Gastroesophageal sphincter (tissue), 4 donors: ENCODE data around the gene HOXA7. TPM values are rescaled to one million over a fixed set of nuclear protein-coding genes. Genes with fewer than 3 reads are reported as not detected.

Experiments used
- ATAC-seq: fragments of 150-250 bp; one replicate; pipeline ENCODE4 v1.9.1; 2016; ENCODE audit warnings: mild to moderate bottlenecking, moderate library complexity
- H3K27ac ChIP-seq, 4 donors: fragments of 200-600 bp; sonication (generic) in 3 of 4; 1 replicate in 3 of 4; 2 replicates in 1 of 4; pipeline ENCODE4 v1.5.1; 2016 to 2019
- H3K27me3 ChIP-seq: fragments of 200-600 bp; sonication (generic); one replicate; pipeline ENCODE4 v1.5.1; 2019
- H3K36me3 ChIP-seq, 2 donors: fragments of 200-600 bp; sonication (generic); one replicate each; pipeline ENCODE4 v1.5.1; 2019; ENCODE audit warnings: control low read depth in 1 of 2
- H3K4me1 ChIP-seq, 3 donors: fragments of 200-600 bp; sonication (generic); 1 replicate in 2 of 3; 2 replicates in 1 of 3; pipeline ENCODE4 v1.5.1; 2016 to 2019; ENCODE audit warnings: control low read depth in 2 of 3
- H3K4me3 ChIP-seq, 2 donors: fragments of 200-600 bp; sonication (generic); one replicate each; pipeline ENCODE4 v1.5.1; 2019; ENCODE audit warnings: mild to moderate bottlenecking in 1 of 2, moderate library complexity in 1 of 2
- H3K9me3 ChIP-seq, 3 donors: fragments of 200-600 bp; sonication (generic); one replicate each; pipeline ENCODE4 v1.5.1; 2017 to 2019; ENCODE audit warnings: control low read depth in 2 of 3
- EP300 ChIP-seq: sonication (generic); formaldehyde crosslinking; IDR thresholded peaks from one replicate; pipeline ENCODE4 v1.6.1; 2017; ENCODE audit warnings: antibody characterized with exemption, mild to moderate bottlenecking
- POLR2A ChIP-seq, 2 donors: fragments of 450-650 bp; IDR thresholded peaks; one replicate each; pipeline ENCODE4 v1.6.1; 2017; ENCODE audit warnings: antibody characterized with exemption in 2 of 2, mild to moderate bottlenecking in 2 of 2, moderate library complexity in 1 of 2
- POLR2AphosphoS5 ChIP-seq: sonication (generic); formaldehyde crosslinking; IDR thresholded peaks from one replicate; pipeline ENCODE4 v1.6.1; 2017; ENCODE audit warnings: antibody characterized with exemption
- WGBS, 2 donors: methylation state at CpG; one replicate each; pipeline ENCODE4 v1.1.5; 2018; ENCODE audit warnings: low coverage in 1 of 2; 5-methylcytosine and 5-hydroxymethylcytosine counted together
- total RNA-seq, 4 donors: library from RNA; depleted of rRNA; stranded (reverse); fragments of >200 nt; gene quantifications; one replicate each; pipeline ENCODE4 v1.1.0, GENCODE V29; 2016
- TF ChIP-seq, protein P1 (sequence below), 4 experiments: fragments of 200-600 bp in 2 of 4; fragments of 450-650 bp in 2 of 4; sonication (generic) in 1 of 4; IDR thresholded peaks; one replicate each; pipeline ENCODE4 v1.5.1; 2017 to 2019; ENCODE audit warnings: antibody characterized with exemption in 4 of 4, mild to moderate bottlenecking in 2 of 4, moderate library complexity in 2 of 4

HOXA7 gene
- total RNA-seq, 4 donors from 2014 or later: 0.85 to 5.1 (median 1.4) TPM

DNA sequence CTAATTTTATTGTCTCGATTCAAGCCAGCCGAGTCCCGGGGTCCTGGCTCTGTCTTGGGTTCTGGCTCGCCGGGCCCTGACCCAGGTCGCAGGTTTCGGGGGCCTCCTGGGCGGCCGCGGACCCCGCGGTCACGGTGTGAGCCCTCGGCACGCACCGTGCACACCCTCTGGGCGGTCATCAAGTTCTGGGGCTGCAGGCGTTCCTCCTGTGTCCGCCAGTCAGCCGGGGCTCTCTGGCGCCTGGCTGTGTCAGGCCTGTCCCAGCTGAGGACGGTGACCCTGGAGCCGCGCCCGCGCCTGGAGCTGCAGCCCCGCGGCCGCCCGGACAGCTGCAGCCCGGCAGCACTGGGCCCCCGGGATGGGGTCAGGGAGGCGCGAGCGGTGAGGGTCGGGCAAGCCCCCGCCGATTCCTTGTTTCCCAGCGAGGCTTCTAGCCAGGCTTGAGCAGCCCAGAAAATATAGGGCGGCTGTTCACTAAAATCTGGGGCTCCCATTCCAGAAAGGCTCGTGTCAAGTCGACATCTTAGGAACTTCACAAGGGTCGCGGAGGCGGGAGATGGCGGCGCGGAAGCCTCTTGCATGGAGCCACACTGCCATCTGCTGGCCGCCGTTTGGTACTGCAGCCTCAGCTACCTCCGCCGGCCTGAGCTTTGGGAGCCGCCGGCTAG lies 4.2 kb upstream of the HOXA7 start:
- H3K4me3 ChIP-seq: peak overlapping the region; percentile 29 to 62
- WGBS, 2 donors: 10% methylated on average over 9 of the region's 54 CpGs; no CpG with 5 or more reads in 1 of the 2 donors
- H3K9me3 ChIP-seq: no peaks in the 10 kb centered on the region
- TF ChIP-seq, protein P1, sequence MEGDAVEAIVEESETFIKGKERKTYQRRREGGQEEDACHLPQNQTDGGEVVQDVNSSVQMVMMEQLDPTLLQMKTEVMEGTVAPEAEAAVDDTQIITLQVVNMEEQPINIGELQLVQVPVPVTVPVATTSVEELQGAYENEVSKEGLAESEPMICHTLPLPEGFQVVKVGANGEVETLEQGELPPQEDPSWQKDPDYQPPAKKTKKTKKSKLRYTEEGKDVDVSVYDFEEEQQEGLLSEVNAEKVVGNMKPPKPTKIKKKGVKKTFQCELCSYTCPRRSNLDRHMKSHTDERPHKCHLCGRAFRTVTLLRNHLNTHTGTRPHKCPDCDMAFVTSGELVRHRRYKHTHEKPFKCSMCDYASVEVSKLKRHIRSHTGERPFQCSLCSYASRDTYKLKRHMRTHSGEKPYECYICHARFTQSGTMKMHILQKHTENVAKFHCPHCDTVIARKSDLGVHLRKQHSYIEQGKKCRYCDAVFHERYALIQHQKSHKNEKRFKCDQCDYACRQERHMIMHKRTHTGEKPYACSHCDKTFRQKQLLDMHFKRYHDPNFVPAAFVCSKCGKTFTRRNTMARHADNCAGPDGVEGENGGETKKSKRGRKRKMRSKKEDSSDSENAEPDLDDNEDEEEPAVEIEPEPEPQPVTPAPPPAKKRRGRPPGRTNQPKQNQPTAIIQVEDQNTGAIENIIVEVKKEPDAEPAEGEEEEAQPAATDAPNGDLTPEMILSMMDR (IDR thresholded peaks at IDR 0.05): peak in 3 of 4 experiments; percentile 99 to 100 (median 99)
- no peak for TF ChIP-seq POLR2AphosphoS5
- H3K27me3 ChIP-seq: peaks cover 100% of the 10 kb centered on the region
- no peaks in the 10 kb centered on the region for H3K36me3 ChIP-seq
- H3K4me1 ChIP-seq: peaks cover 0 to 50% (median 22%) of the 10 kb centered on the region in 3 donors
- peak overlapping the region in 1 of 4 donors; percentile 51 for H3K27ac ChIP-seq
- peak; percentile 65 for ATAC-seq

DNA sequence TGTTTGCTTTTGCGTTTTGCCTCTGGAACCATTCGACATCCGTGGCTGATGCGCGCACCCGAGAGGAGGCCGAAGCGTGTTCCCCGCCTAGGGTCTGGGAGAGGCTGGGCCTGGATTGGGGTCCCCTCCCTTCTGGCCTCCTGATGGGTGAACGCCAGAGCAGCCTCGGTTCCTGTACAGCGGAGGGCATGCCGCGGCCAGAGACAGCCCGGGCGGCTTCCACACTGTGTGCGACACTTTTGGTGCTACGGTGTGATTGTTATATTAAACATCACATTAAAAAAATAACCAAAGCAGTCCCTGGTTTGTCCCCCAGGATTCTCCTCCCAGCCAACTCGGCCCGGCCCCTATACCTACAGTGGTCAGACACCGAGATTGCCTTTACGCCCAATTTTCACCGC lies 3.7 kb upstream of the HOXA7 start:
- H3K27ac ChIP-seq: no peak overlapping the region
- no peak for ATAC-seq
- no peaks in the 10 kb centered on the region for H3K9me3 ChIP-seq
- TF ChIP-seq POLR2A (IDR thresholded peaks at IDR 0.05) (no peak), POLR2AphosphoS5 (no peak), EP300 (no peak)
- TF ChIP-seq, protein P1 (IDR thresholded peaks at IDR 0.05): no peak
- peaks cover 100% of the 10 kb centered on the region for H3K27me3 ChIP-seq
- peak overlapping the region in 1 of 2 donors; percentile 62 for H3K4me3 ChIP-seq
- peaks cover 0 to 50% (median 20%) of the 10 kb centered on the region in 3 donors for H3K4me1 ChIP-seq
- H3K36me3 ChIP-seq: no peaks in the 10 kb centered on the region
- WGBS, 2 donors: 48 to 50% methylated on average over 1 to 8 of the region's 23 CpGs

DNA sequence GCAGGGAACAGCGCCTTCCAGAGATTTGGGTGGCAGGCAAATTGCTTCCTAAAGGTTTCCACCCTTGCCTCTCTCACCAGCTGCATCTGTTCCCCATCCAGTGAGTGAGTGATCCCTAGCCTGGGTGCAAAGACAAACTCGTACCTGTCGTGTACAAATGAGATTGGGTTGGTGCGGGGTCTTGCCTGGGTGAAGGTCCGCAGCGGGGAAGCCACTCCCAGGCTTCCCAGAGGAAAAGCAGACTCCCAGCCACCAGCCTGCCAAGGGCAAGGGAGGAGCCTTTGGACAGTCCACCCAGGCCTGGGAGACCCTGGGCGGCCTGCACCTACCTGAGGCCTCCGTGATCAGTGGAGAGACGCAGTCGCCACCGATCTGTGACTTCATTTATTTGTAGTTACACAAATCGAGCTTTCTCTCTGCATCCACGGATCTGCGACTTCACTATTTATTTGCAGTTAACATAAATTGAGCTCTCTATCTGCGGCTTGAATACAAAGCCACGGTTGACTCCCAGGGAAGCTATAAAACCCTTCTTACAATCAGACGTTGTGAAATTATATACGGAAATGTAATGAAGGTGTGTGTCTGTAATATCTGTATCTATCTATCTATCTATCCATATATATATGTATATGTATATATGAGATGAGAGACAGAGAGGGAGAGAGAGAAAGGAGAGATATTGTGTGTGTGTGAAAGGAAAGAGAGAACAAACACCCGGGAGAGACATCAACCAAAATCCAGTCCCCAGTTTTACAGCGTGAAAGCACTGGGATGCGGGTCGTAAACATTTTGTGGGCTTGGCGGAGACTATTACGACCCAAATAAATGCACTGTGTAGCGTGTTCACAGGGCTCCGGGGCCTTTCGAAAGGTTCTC lies 3.0 kb upstream of the HOXA7 start:
- Histone ChIP-seq H3K4me3 (no peak overlapping the region), H3K9me3 (no peaks in the 10 kb centered on the region), H3K27ac (no peak overlapping the region), H3K36me3 (no peaks in the 10 kb centered on the region), H3K27me3 (peaks cover 100% of the 10 kb centered on the region), H3K4me1 (peaks cover 0 to 50% (median 21%) of the 10 kb centered on the region in 3 donors)
- TF ChIP-seq EP300 (no peak), POLR2AphosphoS5 (no peak)
- TF ChIP-seq, protein P1 (IDR thresholded peaks at IDR 0.05): no peak
- 56 to 62% methylated on average over 15 to 20 of the region's 27 CpGs for WGBS, 2 donors
- no peak for ATAC-seq

DNA sequence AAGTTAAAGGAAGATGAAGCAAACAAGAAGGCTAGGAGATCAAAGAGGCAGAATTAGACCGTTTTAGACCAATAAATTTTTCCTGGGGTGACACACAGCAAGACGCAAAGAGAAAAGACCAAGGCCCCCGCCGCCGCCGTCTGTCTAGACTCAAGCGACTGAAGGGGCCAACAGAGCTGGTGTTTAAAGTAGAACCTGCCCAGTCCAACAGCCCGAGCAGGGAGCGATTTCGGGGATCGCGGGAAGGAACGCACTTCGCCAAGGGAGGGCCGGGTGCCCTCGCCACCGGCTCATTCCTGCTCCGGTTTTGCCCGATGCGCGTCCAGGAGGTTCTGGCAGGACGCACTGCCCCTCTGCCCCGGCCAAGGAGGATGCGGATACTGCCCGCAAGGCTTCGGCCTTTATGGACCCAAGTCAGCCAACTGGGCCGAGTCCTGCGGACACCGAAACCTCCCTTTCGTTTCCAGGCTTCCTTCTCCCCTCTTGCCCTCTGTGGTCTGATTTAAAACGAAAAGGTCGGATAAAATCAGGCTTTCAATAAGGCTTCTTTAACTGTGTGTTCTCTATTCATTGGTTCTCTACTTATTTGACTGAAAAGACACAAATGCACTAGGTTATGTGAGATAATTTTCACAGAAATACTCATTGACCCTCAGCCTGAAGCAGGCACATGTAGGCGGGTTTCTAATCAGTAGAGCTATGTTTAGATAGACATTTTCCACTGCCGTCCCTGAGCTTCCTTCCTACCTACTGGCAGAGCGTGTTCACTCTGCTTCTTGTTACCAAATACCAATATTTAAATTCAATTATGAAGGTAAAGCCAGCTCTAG lies 2.2 kb upstream of the HOXA7 start:
- Histone ChIP-seq H3K9me3 (no peaks in the 10 kb centered on the region), H3K27me3 (peaks cover 100% of the 10 kb centered on the region), H3K27ac (no peak overlapping the region), H3K36me3 (no peaks in the 10 kb centered on the region), H3K4me1 (peaks cover 0 to 48% (median 21%) of the 10 kb centered on the region in 3 donors), H3K4me3 (no peak overlapping the region)
- TF ChIP-seq, protein P1 (IDR thresholded peaks at IDR 0.05): no peak
- TF ChIP-seq POLR2A (IDR thresholded peaks at IDR 0.05): no peak
- TF ChIP-seq EP300: no peak
- TF ChIP-seq POLR2AphosphoS5: no peak
- no peak for ATAC-seq
- 42% methylated on average over 16 to 29 of the region's 35 CpGs for WGBS, 2 donors
